MM.1S (cell line): ENCODE measurements around the gene NEK6.

Experiments used
- CTCF ChIP-seq: fragments of 300-600 bp; sonication (generic); IDR thresholded peaks from 2 replicates; pipeline ENCODE4 v1.5.1; 2016; ENCODE audit warnings: antibody characterized with exemption, low read length, mixed read lengths
- EZH2 ChIP-seq: fragments of 300-600 bp; sonication (generic); optimal IDR thresholded peaks from 2 replicates; pipeline ENCODE3; 2017; ENCODE audit warnings: low read depth, mild to moderate bottlenecking, antibody characterized with exemption, low read length, mixed read lengths
- EZH2phosphoT487 ChIP-seq: fragments of 300-600 bp; sonication (generic); IDR thresholded peaks from 2 replicates; pipeline ENCODE4 v1.6.1; 2018; ENCODE audit warnings: antibody characterized with exemption, low read length

DNA sequence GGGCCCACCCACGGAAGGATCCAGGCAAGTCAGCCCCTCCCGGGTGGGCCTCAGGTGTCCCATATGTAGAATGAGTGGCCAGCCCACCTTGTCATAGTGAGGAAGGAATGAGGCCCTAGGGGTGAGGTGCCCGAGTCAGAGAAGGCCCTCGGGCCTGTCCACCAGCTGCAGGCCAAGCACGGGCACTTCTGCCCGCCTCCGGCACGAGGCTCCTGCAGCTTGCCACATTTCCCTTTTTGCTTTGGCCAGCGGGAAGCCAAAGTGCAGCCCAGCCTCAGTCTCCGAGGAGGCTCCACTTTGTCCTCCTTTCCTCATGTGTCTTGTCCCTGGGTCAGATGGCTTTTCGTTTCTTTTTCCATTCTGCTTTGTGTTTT is 84.6 kb downstream of the NEK6 start:
- TF ChIP-seq CTCF (no peak), EZH2phosphoT487 (no peak), EZH2 (no peak)
